Stimulated activated CD8-positive, alpha-beta memory T cell treated with anti-CD3 and anti-CD28 coated beads, Interleukin-12 subunit alpha, Interleukin-12 subunit beta, amount 100 ng/mL, for 1 hour (primary cell): Measurements from ENCODE around the gene EIF4H.
"Not testable (repeated sequence)": the region's sequence is repeated elsewhere in the genome, so short reads cannot be mapped to it uniquely, and the experiment has no call there.

ENCODE experiments used
- DNase-seq: peaks from one replicate; pipeline ENCODE4 v3.0.0-alpha.2; 2020; ENCODE audit warnings: low read depth

Gene EIF4H

DNA sequence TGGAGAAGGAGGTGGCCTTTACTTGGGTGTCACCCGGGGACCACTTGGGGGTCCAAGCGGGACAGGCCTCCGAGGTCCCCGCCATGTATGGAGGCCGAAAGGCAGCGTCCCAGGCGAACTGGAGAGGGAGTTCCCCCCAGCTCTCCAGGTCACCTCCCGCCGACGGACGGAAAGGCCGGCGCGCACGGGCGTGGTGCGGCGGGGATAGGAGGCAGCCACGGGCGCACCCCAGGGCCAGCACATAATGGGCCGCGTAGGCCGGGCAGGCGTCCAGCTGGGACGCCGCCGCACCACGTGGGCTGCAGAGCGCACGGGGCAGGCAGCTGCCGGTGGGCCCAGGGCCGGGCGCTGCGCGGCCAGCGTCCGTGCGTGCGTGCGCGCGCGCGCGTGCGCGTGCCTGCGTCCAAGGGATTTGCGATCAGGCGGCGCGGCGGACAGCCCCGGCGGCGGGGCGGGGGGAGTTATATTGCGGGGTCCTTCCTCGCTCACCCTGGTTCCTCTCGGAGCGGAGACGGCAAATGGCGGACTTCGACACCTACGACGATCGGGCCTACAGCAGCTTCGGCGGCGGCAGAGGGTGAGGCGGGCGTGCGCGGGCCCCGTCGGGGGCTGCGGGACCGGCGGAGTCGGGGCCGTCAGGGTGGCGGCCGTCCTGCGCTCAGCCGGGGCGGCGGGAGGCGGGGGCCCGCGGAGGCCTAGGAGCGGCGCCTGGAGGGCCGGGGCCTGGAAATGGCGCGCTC, at the start of gene EIF4H:
EIF4H (plus strand) TSS at position 491 of the 740 bp plus-strand sequence; CDS start at position 519, 28 bp downstream.
- peak; percentile 91 for DNase-seq

DNA sequence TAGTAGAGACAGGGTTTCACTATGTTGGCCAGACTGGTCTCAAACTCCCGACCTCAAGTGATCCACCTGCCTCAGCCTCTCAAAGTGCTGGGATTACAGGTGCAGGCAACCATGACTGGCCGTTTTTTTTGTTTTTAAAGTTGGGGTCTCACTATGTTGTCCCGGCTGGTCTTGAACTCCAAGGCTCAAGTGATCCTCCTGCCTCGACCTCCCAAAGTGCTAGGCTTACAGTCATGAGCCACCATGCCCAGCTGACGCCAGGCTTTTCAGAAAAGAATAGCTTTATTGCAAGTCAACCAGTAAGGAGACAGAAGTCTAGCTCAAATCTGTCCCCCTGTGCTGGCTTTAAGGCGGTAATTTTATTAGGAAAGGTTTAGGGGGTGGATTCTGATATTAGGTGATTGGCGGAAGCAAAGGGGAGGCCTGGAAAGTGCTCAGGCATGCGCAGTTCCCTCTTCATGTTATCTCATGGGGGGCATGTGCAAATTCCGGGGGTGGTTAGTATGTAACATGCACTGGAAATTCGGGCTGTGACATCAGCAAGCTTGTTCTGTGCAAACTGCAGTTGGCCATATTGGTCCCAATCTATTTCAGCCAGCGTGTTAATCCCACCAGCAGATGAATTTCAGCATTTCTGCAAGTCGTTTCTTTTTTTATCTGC, 47.8 kb upstream of the EIF4H start:
- DNase-seq = no peak

DNA sequence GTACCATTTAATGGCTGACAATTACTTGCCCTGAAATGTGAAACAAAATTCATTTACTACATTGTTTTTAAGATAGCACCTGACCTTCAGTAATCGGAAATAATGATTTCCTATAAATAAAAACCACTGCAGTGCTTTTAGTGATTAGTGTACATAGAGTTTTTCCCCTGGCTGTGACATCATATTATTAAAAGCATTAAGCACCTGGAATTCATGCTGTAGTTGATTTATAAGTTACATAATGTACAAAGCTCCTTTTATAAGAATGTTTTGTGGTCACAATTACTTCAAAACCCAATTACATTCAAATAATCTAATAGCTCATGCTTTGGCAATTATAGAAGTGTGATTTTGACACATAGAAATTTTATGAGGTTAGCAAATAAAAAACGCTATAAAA, 44.3 kb upstream of the EIF4H start:
- DNase-seq = no peak

DNA sequence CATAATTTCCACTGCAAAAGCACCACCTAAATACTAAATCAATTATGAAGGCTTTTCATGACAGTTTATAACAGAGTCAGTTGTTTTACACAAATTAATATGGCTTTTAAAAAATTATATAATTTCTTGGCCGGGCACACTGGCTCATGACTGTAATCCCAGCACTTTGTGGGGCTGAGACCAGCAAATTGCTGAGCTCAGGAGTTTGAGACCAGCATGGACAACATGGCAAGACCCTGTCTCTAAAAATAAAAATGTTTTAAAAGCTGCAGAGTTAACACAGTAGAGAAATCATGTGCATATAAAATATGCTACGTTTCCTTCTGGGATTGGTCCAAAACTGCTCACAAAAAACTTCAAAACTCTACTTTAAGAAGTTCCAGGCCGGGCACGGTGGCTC, 43.6 kb upstream of the EIF4H start:
- no peak for DNase-seq

GRCh38 chr7:74134117-74134620, 40.0 kb upstream of the EIF4H start:
- no peak for DNase-seq

GRCh38 chr7:74138334-74138867, 35.8 kb upstream of the EIF4H start:
- no peak for DNase-seq

DNA sequence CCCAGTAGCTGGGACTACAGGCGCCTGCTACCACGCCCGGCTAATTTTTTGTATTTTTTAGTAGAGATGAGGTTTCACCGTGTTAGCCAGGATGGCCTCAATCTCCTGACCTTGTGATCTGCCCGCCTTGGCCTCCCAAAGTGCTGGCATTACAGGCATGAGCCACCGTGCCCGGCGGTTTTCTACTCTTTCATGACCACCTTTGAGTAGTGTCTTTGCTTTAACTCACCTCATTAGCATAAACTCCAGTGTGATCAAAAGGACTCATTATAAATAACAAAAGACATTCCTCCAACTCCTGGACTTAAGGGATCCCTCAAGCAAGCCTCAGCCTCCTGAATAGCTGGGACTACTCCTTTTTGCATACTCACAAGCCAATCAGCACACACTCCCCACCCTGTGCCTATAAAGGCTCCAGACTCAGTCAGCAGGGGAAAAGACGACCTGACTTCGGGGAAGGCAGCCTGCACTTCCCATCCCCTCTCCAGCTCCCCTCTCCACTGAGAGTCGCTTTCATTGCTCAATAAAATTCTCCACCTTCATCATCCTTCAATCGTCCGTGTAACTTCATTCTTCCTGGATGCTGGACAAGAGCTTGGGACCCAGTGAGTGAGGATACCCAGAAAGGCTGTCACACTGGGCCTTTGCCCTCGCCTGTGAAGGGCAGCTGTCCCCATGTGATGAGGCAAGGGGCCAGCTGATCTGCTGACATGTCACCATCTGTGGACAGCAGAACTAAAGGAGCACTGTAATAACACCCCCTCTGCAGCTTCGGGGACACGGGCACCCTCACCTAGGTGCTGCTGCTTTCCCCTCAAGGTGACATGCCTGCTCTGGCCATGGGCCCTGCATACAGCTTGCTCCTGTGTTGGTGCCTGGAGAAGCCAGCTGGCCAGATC, 35.0 kb upstream of the EIF4H start:
- no peak for DNase-seq

DNA sequence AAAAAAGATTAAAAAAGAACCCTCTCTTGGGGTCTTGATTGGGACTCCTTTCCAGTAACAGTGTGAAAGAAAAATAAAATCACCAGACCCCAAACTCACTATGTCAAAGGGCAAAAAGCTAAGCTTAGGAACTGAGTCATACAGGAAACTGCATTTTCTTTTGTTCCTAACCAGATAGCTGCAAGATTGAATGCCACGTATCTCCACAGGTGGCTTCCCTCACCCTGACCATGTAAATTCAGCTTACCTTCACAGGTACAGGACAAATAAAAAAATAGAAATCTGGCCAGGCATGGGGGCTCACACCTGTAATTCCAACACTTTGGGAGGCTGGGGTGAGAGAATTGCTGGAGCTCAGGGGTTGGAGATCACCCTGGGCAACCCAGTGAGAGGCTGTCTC, 32.5 kb upstream of the EIF4H start:
- DNase-seq = no peak

- DNase-seq = no peak
Observed at GRCh38 chr7:74143383-74143782, 30.8 kb upstream of the EIF4H start.

GRCh38 chr7:74148491-74148890, 25.7 kb upstream of the EIF4H start:
- DNase-seq = no peak

DNA sequence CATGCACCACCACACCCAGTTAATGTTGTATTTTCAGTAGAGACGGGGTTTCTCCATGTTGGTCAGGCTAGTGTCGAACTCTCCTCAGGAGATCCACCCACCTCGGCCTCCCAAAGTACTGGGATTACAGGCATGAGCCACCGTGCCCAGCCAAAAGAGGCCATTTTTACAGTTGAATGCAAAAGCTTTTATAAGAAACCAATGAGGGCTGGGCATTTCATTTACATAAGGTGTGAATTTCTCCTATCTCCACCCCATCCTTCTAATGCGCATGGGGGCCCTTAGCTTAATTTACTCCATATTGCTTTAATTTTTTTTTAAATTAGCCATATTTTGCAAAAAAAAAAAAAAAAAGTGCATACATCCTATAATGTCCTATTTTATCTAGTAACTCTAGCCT, 25.1 kb upstream of the EIF4H start:
- DNase-seq = no peak

- DNase-seq = no peak
Observed at GRCh38 chr7:74149603-74150002, 24.6 kb upstream of the EIF4H start.

GRCh38 chr7:74153736-74154135, 20.4 kb upstream of the EIF4H start:
- DNase-seq = no peak

GRCh38 chr7:74155810-74156395, 18.3 kb upstream of the EIF4H start:
- DNase-seq = no peak

GRCh38 chr7:74157605-74158004, 16.6 kb upstream of the EIF4H start:
- DNase-seq = no peak

DNA sequence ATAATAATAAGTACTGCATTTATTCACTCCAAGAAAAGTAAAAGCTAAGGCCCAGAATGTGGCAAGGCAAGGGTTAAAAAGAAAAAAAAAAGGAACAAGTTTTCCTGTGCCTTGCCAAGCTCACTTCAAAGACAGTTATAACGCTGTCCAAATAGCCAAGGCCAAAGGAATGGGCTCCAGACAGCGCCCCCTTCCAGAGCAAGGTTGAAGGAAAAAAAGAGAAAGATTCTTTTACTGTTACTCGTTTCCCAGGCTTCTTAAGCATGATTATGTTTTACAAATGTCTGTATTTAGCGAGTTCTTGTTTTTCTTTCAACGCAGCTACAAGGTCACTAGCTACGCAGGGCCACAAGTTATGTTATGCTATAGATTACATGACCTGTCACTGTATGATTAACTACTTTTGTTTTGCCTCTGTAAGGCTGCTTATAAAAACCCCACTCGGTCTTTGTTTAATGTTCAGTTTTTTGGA, 9.1 kb upstream of the EIF4H start:
- no peak for DNase-seq

GRCh38 chr7:74165867-74166593, 8.1 kb upstream of the EIF4H start:
- no peak for DNase-seq

GRCh38 chr7:74167324-74167723, 6.8 kb upstream of the EIF4H start:
- DNase-seq = not testable (repeated sequence)

DNA sequence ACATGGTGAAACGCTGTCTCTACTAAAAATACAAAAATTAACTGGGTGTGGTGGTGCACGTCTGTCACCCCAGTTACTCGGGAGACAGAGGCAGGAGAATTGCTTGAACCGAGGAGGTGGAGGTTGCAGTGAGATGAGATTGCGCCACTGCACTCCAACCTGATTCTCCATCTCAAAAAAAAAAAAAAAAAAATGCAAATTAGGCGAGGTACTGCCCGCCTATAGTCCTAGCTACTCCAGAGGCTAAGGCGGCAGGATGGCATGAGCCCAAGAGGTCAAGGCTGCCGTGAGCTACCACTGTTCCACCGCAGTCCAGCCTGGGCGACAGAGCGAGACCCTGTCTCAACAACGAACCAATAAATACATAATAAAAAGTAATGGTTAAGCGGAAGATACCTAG, 1.1 kb upstream of the EIF4H start:
- no peak for DNase-seq

DNA sequence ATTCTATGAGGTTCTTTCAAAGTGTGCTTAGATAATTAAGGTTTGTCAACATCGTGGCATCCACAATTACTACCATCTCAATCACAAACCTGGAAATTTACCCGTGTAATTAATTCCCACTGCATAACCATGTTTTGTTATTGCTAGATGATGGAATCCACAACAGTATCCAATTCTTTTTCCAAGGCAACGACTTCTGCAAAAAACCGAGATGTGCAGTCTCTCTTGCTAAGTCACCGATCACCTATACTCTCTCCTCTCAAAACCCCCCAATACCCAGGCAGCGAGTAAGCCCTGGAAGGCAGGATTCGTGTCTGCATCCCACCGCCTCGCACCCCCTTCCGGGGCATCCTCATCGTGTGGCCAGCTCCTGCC, 678 bp upstream of the EIF4H start:
- DNase-seq = no peak

- no peak for DNase-seq
Observed at GRCh38 chr7:74174606-74175082, 488 bp downstream of the EIF4H start.
